ENCODE data around the gene ABLIM2.

DNA sequence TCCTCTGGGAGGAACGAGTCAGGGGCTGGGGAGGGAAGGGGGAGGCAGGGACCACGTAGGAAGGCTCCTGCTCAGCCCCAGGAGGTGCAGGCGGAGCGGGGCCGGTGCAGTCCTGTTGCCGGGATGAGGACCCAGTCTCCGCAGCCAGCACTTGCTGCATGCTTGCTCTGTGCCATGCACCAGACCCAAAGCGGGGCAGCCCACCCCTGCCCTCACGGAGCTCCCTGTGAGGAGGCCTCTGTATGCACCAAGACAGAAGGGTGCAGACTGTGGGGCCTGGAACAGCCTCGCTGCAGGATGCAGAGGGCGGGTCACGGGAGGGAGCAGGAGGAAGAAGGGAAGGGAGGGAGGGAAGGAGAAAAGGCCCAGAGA is 61.9 kb downstream of the ABLIM2 start:
- no peak for TF ChIP-seq POLR2A (IDR thresholded peaks at IDR 0.05; ENCODE audit: low read length)
- TF ChIP-seq, protein P1, sequence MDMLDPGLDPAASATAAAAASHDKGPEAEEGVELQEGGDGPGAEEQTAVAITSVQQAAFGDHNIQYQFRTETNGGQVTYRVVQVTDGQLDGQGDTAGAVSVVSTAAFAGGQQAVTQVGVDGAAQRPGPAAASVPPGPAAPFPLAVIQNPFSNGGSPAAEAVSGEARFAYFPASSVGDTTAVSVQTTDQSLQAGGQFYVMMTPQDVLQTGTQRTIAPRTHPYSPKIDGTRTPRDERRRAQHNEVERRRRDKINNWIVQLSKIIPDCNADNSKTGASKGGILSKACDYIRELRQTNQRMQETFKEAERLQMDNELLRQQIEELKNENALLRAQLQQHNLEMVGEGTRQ (IDR thresholded peaks at IDR 0.05): no peak
- TF ChIP-seq JUN (IDR thresholded peaks at IDR 0.05): no peak
- TF ChIP-seq, protein P2, sequence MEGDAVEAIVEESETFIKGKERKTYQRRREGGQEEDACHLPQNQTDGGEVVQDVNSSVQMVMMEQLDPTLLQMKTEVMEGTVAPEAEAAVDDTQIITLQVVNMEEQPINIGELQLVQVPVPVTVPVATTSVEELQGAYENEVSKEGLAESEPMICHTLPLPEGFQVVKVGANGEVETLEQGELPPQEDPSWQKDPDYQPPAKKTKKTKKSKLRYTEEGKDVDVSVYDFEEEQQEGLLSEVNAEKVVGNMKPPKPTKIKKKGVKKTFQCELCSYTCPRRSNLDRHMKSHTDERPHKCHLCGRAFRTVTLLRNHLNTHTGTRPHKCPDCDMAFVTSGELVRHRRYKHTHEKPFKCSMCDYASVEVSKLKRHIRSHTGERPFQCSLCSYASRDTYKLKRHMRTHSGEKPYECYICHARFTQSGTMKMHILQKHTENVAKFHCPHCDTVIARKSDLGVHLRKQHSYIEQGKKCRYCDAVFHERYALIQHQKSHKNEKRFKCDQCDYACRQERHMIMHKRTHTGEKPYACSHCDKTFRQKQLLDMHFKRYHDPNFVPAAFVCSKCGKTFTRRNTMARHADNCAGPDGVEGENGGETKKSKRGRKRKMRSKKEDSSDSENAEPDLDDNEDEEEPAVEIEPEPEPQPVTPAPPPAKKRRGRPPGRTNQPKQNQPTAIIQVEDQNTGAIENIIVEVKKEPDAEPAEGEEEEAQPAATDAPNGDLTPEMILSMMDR (IDR thresholded peaks at IDR 0.05): no peak
- no peak for TF ChIP-seq RCOR1 (IDR thresholded peaks at IDR 0.05; ENCODE audit: low read depth, low read length)
